BJ (cell line): ENCODE data around the gene HUNK. TPM values are rescaled to one million over a fixed set of nuclear protein-coding genes. Genes with fewer than 3 reads are reported as not detected.

Source experiments
- CTCF ChIA-PET: fragments of 350-600 bp; formaldehyde crosslinking; extraction: SDS; loops from one replicate; lab custom pipeline; 2021; ENCODE audit warnings: antibody characterized with exemption, inconsistent platforms; lab: Yijun Ruan, JAX
- POLR2A ChIA-PET: fragments of 300-600 bp; sonication (Branson Sonifier 250); formaldehyde crosslinking; extraction: SDS; loops from one replicate; lab custom pipeline; 2021; ENCODE audit warnings: antibody characterized with exemption; lab: Charles Lee
- DNase-seq: peaks from one replicate; pipeline ENCODE4 v3.0.0-alpha.2; 2011; ENCODE audit warnings: low read depth
- H3K27me3 ChIP-seq: 2 replicates; pipeline ENCODE4 v1.6.0; 2011; ENCODE audit warnings: low read length; ENCODE audit not compliant: control insufficient read depth, insufficient read depth
- H3K36me3 ChIP-seq: 2 replicates; pipeline ENCODE4 v1.5.1; 2011; ENCODE audit warnings: low read length; ENCODE audit not compliant: control insufficient read depth, insufficient read depth
- H3K4me3 ChIP-seq: 2 replicates; pipeline ENCODE4 v1.5.1; 2011; ENCODE audit warnings: low read depth, mild to moderate bottlenecking, control low read depth, low read length
- polyA plus RNA-seq: library from polyadenylated mRNA; depleted of rRNA; stranded (reverse); fragments of >200 nt; gene quantifications from 2 replicates; pipeline ENCODE4 v1.2.3, GENCODE V29; 2011
- TF ChIP-seq, protein P1 (sequence below): IDR thresholded peaks from 2 replicates; pipeline ENCODE4 v1.5.1; 2011; ENCODE audit warnings: low read depth, mild to moderate bottlenecking, control low read depth, inconsistent platforms, low read length, moderate library complexity; ENCODE audit not compliant: insufficient read depth

HUNK gene
- polyA plus RNA-seq, 1 experiment: 0.70 TPM

DNA sequence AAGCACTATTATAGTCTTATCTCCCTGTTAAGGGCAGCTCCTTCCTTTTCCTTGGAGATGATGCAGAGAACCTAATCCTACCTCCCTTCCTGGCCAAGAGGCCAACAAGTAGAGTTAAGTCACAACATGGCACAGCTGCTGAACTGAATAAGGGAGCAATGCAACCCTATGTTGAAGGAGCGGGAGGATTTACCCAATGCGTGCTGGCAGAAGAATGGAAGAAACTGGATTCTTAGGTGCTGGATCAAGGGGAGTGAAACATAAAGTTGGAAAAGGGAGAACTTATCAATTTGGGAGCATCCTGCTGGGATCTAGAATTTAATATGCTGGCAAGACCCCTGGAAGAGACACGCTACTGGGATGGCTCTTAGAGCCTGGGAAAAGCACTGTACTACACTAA is 12.0 kb upstream of the HUNK start:
- H3K27me3 ChIP-seq: no peaks in the 10 kb centered on the region
- POLR2A ChIA-PET: no interaction called here
- CTCF ChIA-PET: interaction anchor here (4.0 kb wide), 1 partner anchor 398 kb away, joined by 18 read pairs; no protein-coding TSS in a partner anchor
- DNase-seq: no peak
- no peaks in the 10 kb centered on the region for H3K36me3 ChIP-seq
- H3K4me3 ChIP-seq: no peak overlapping the region
- TF ChIP-seq, protein P1, sequence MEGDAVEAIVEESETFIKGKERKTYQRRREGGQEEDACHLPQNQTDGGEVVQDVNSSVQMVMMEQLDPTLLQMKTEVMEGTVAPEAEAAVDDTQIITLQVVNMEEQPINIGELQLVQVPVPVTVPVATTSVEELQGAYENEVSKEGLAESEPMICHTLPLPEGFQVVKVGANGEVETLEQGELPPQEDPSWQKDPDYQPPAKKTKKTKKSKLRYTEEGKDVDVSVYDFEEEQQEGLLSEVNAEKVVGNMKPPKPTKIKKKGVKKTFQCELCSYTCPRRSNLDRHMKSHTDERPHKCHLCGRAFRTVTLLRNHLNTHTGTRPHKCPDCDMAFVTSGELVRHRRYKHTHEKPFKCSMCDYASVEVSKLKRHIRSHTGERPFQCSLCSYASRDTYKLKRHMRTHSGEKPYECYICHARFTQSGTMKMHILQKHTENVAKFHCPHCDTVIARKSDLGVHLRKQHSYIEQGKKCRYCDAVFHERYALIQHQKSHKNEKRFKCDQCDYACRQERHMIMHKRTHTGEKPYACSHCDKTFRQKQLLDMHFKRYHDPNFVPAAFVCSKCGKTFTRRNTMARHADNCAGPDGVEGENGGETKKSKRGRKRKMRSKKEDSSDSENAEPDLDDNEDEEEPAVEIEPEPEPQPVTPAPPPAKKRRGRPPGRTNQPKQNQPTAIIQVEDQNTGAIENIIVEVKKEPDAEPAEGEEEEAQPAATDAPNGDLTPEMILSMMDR: no peak

- ChIA-PET CTCF (interaction anchor here (0.8 to 4.0 kb wide), 2 partner anchors 10 to 396 kb away, joined by 4 to 18 read pairs; no protein-coding TSS in a partner anchor), POLR2A (interaction anchor here (0.6 kb wide), 1 partner anchor 440 kb away, joined by 4 read pairs; no protein-coding TSS in a partner anchor)
- H3K27me3 ChIP-seq: no peaks in the 10 kb centered on the region
- H3K4me3 ChIP-seq: no peak overlapping the region
- H3K36me3 ChIP-seq: no peaks in the 10 kb centered on the region
- DNase-seq: no peak
- TF ChIP-seq, protein P1: no peak
Observed at GRCh38 chr21:31862078-31862477, 10.7 kb upstream of the HUNK start.

GRCh38 chr21:31865429-31865970 is 7.3 kb upstream of the HUNK start:
- no peak overlapping the region for H3K4me3 ChIP-seq
- H3K27me3 ChIP-seq: peaks cover 7% of the 10 kb centered on the region
- TF ChIP-seq, protein P1: no peak
- CTCF ChIA-PET: interaction anchor here (0.6 to 5.8 kb wide), 20 partner anchors 10 to 406 kb away, joined by 3 to 85 read pairs (median 4); no protein-coding TSS in a partner anchor
- POLR2A ChIA-PET: no interaction called here
- no peaks in the 10 kb centered on the region for H3K36me3 ChIP-seq
- no peak for DNase-seq

DNA sequence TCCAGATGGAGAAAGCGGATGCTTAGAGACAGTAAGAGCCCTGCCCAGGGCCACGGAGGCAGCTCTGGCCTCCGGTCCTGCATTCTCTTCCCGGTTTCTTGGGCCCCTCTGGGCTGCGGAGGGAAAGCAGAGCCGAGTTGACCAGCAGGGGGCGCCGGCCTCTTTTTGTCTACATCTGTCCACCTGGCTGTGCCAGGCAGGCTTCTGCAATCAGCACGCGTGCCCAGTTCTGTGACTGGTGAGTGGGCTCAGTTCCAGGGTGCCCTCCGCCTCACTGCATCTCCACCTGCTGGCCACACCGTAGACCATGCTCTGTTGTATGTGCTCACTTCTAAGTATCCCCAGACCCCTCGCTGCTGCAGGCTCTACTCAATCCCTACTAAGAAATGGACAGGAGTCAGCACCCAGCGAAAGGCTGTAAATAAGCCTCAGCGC is 6.7 kb upstream of the HUNK start:
- POLR2A ChIA-PET: no interaction called here
- DNase-seq: no peak
- TF ChIP-seq, protein P1: peak; percentile 91
- no peaks in the 10 kb centered on the region for H3K36me3 ChIP-seq
- peaks cover 7% of the 10 kb centered on the region for H3K27me3 ChIP-seq
- H3K4me3 ChIP-seq: no peak overlapping the region
- CTCF ChIA-PET: interaction anchor here (0.6 to 5.8 kb wide), 22 partner anchors 9 to 405 kb away, joined by 3 to 85 read pairs (median 4); no protein-coding TSS in a partner anchor

DNA sequence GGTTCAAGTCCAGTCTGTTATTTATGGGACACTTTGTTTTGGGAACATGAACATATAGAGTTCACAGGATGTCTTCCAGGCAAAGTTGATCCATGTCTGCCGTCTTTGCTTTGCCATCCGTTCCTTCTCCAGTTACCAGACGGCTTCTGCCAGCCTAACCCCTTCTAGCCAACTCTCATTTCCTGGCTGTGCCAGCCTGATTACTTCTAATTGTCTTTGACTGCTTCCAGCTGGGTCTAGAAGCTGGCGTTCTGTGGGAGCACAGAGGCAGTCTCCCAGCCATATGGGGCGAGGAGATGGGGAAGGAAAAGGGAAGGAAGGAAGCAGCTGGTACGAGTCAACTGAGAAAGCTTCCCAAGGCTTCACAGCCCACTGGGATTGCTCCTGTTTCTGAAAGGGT is 3.1 kb upstream of the HUNK start:
- TF ChIP-seq, protein P1: no peak
- ChIA-PET POLR2A (no interaction called here), CTCF (interaction anchor here (1.9 kb wide), 1 partner anchor 388 kb away, joined by 7 read pairs; no protein-coding TSS in a partner anchor)
- H3K4me3 ChIP-seq: no peak overlapping the region
- H3K36me3 ChIP-seq: no peaks in the 10 kb centered on the region
- H3K27me3 ChIP-seq: peaks cover 17% of the 10 kb centered on the region
- DNase-seq: no peak
